Vagina (tissue), 2 donors: ENCODE results near the gene GMNN.

Experiments used
- CTCF ChIP-seq, 3 experiments: fragments of 450-650 bp in 2 of 3; fragments of 200-600 bp in 1 of 3; sonication (generic) in 1 of 3; IDR thresholded peaks; one replicate each; pipeline ENCODE4 v1.5.1; 2017 to 2019; ENCODE audit warnings: antibody characterized with exemption in 3 of 3, mild to moderate bottlenecking in 2 of 3, moderate library complexity in 2 of 3
- POLR2A ChIP-seq, 2 donors: fragments of 450-650 bp; IDR thresholded peaks; one replicate each; pipeline ENCODE4 v1.6.1; 2017; ENCODE audit warnings: antibody characterized with exemption in 2 of 2, mild to moderate bottlenecking in 2 of 2, moderate library complexity in 2 of 2
- POLR2AphosphoS5 ChIP-seq, 2 donors: sonication (generic); formaldehyde crosslinking; IDR thresholded peaks; one replicate each; pipeline ENCODE4 v1.9.0; 2017; ENCODE audit warnings: antibody characterized with exemption in 2 of 2, mild to moderate bottlenecking in 2 of 2, low read depth in 1 of 2; ENCODE audit not compliant: insufficient read depth in 1 of 2

GRCh38 chr6:24829657-24830056 lies 54.9 kb downstream of the GMNN start:
- no peak for TF ChIP-seq CTCF (IDR thresholded peaks at IDR 0.05)
- TF ChIP-seq POLR2A (IDR thresholded peaks at IDR 0.05) = no peak
- TF ChIP-seq POLR2AphosphoS5 (IDR thresholded peaks at IDR 0.05; ENCODE audit: insufficient read depth in 1 of 2, low read depth in 1 of 2) = no peak
